Activated CD8-positive, alpha-beta memory T cell treated with anti-CD3 and anti-CD28 coated beads for 24 hours (primary cell): Measurements from ENCODE around the gene ANTXR1.
"Not testable (repeated sequence)": the region's sequence is repeated elsewhere in the genome, so short reads cannot be mapped to it uniquely, and the experiment has no call there.

Experiments used
- DNase-seq: peaks from one replicate; pipeline ENCODE4 v3.0.0-alpha.2; 2020

The ANTXR1 gene

GRCh38 chr2:69244882-69245281, 231.9 kb downstream of the ANTXR1 start:
- no peak for DNase-seq

- DNase-seq: no peak
These were observed 234.6 kb downstream of the ANTXR1 start for GRCh38 chr2:69247583-69247982.

- DNase-seq: no peak
These were observed 235.3 kb downstream of the ANTXR1 start for GRCh38 chr2:69248232-69248631.

GRCh38 chr2:69250981-69251380, 238.0 kb downstream of the ANTXR1 start:
- no peak for DNase-seq

- DNase-seq: no peak
These were observed 239.0 kb downstream of the ANTXR1 start for GRCh38 chr2:69251943-69252342.

GRCh38 chr2:69253112-69253511, 240.1 kb downstream of the ANTXR1 start:
- no peak for DNase-seq

GRCh38 chr2:69253611-69254301, 240.8 kb downstream of the ANTXR1 start:
- no peak for DNase-seq

GRCh38 chr2:69255760-69256159, 242.8 kb downstream of the ANTXR1 start:
- no peak for DNase-seq

- not testable (repeated sequence) for DNase-seq
These were observed 247.1 kb downstream of the ANTXR1 start for GRCh38 chr2:69259994-69260591.

- DNase-seq: no peak
These were observed 247.7 kb downstream of the ANTXR1 start for GRCh38 chr2:69260666-69261065.

GRCh38 chr2:69269330-69269729, 256.4 kb downstream of the ANTXR1 start:
- DNase-seq: no peak

GRCh38 chr2:69271831-69272257, 258.9 kb downstream of the ANTXR1 start:
- DNase-seq: no peak

- no peak for DNase-seq
These were observed 260.0 kb downstream of the ANTXR1 start for GRCh38 chr2:69272803-69273471.

GRCh38 chr2:69275490-69275889, 262.5 kb downstream of the ANTXR1 start:
- no peak for DNase-seq

- no peak for DNase-seq
These were observed 265.4 kb downstream of the ANTXR1 start for GRCh38 chr2:69278366-69278765.

- no peak for DNase-seq
These were observed 266.2 kb downstream of the ANTXR1 start for GRCh38 chr2:69279211-69279610.

- DNase-seq: no peak
These were observed 267.1 kb downstream of the ANTXR1 start for GRCh38 chr2:69279931-69280681.

GRCh38 chr2:69280796-69281412, 267.9 kb downstream of the ANTXR1 start:
- no peak for DNase-seq

GRCh38 chr2:69285379-69285894, 272.5 kb downstream of the ANTXR1 start:
- no peak for DNase-seq

GRCh38 chr2:69287544-69287943, 274.6 kb downstream of the ANTXR1 start:
- DNase-seq: no peak

- no peak for DNase-seq
These were observed 275.4 kb downstream of the ANTXR1 start for GRCh38 chr2:69288429-69288828.

- DNase-seq: no peak
These were observed 278.1 kb downstream of the ANTXR1 start for GRCh38 chr2:69291004-69291650.
